ENCODE measurements around the gene GGA1.
"Not testable (repeated sequence)": the region's sequence is repeated elsewhere in the genome, so short reads cannot be mapped to it uniquely, and the experiment has no call there.

GGA1 gene

GRCh38 chr22:37650463-37651136, 42.0 kb downstream of the GGA1 start:
- no peak for DNase-seq (ENCODE audit: low read depth in 2 of 2)

DNA sequence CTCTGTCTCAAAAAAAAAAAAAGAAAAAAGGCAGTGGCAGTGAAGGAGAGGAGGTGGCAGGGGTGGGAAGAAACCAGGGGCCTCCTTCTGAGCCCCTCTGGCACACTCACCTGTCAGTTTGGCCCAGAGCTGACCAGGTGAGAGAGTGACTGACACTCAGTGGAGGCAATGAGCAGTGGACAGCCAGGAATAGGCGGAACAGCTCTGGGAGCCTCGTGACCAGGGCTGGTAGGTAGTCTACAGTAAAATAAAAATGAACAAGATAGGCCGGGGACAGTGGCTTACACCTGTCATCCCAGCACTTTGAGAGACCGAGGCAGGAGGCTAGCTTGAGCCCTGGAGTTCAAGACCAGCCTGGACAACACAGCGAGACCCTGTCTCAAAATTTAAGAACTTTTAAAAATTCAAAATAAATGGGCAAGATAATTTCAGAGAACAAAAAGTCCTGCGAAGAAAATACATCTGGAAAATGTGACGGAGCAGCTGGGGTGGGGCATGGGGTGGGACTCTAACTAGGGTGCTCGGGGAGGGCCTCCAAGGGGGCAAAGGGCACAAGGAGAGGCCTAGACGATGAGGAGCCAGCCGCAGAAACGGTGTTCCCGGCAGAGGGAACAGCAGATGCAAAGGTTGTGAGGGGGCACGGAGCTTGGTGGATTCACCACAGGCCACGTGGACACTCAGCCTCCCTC, 46.1 kb downstream of the GGA1 start:
- DNase-seq (ENCODE audit: low read depth in 2 of 2), result no peak

DNA sequence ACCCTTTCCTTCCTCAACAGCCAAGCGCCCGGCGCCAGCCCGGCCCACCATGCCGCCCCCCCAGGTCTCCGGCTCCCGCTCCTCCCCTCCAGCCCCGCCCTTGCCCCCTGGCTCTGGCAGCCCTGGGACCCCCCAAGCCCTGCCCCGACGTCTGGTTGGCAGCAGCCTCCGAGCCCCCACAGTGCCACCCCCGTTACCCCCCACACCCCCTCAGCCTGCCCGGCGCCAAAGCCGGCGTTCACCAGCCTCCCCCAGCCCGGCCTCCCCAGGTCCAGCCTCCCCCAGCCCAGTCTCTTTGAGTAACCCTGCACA, 46.6 kb downstream of the GGA1 start:
- DNase-seq (ENCODE audit: low read depth in 2 of 2), result no peak

GRCh38 chr22:37656583-37656982, 47.9 kb downstream of the GGA1 start:
- DNase-seq (ENCODE audit: low read depth in 2 of 2), result not testable (repeated sequence)

DNA sequence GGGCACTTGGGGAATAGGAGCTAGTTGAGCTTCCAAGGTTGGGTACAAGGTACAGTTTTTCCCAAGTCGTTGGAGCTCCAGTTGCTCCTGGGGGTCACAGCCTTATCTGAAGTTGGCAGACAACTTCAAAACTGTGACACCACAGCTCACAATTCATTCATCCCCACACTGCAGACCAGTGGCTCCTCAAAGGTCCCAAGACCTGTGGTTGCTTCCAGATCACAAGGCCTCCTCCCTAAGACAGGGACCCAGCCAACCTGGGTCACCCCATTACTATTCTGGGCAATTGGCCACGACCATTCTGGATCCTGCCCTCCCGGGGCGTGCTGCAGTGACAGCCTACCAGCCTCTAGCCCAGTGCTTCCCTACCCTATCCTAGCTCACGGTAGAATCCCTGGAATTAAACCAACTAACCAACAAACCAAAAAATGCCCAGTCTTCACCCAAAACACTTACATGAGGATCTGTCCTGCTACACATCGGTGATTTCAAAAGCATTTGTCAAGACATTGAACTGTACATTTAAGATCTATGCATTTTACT, 49.0 kb downstream of the GGA1 start:
- no peak for DNase-seq (ENCODE audit: low read depth in 2 of 2)

DNA sequence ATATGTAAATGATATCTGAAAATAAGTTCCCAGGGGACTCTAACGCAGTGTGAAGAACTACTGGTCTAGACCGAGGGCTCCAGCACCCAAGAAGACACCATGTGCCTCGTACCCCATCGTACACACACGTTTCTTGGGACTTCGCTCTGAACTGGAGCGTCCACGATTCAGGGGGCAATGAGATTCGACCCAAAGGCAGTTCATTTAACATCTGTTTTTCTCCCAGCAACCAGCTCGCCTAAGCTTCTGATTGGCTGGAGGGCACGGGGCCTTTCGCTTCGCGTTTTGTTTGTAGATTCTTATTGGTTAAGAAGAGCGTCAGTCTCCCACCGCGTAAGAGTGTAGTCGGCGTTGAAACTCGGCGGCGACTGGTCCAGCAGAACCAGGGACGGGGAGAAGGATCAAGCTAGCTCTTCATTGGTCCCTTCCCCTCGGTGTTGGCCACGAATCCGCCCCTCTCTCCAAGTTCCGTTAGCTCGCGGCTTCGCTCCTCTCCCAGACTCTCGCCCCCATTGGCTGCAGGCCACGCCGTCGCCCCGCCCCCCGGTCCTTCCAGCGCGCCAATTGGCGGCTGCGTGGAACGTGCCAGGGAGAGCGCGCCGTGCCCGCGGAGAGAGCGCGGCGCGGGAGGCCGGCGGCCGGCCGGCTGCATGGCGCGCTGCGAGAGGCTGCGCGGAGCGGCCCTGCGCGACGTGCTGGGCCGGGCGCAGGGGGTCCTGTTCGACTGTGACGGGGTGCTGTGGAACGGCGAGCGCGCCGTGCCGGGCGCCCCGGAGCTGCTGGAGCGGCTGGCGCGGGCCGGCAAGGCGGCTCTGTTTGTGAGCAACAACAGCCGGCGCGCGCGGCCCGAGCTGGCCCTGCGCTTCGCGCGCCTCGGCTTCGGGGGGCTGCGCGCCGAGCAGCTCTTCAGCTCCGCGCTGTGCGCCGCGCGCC, 49.8 kb downstream of the GGA1 start, which contains the start of gene PDXP:
Gene PDXP (plus strand): TSS at position 591 of the 933 bp plus-strand sequence. CDS start 60 bp downstream, at position 651.
- peak; percentile 98 to 99 for DNase-seq (ENCODE audit: low read depth in 2 of 2)

GRCh38 chr22:37659066-37659896, 50.6 kb downstream of the GGA1 start:
- no peak for DNase-seq (ENCODE audit: low read depth in 2 of 2)

DNA sequence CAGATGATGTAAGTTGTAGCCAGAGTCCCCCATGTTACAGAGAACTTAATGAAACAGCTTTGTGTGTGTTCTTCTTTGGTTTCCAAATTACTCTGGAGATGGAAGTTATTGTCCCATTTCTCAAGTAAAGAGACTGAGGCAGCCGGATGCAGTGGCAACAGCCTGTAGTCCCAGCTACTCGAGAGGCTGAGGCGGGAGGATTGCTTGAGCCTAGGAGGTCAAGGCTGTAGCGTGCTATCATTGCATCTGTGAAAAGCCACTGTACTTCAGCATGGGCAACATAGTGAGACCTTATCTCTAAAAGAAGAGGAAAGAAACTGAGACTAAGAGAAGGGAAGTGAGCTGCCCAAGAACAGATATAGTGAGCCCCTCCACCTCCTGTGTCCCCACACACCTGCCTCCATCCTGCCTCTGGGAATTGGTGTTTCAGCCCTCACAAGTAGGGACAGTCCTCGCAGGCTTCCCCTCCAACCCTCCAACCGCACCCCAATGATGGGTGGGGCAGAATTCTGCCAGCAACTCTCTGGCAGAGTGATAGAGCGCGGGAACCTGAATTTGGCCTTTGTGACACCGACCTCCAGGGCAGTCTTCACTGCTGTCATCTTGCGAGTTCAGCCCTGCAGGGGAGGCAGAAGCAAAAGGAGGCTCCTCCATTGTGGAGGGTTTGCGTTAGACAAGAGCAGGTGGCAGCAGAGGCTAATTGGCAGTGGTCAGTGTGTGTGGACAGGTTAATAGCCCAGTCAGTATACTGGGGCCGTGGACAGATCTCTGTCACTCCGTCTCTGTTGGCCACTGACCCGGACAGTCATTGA, 51.5 kb downstream of the GGA1 start:
- no peak for DNase-seq (ENCODE audit: low read depth in 2 of 2)

DNA sequence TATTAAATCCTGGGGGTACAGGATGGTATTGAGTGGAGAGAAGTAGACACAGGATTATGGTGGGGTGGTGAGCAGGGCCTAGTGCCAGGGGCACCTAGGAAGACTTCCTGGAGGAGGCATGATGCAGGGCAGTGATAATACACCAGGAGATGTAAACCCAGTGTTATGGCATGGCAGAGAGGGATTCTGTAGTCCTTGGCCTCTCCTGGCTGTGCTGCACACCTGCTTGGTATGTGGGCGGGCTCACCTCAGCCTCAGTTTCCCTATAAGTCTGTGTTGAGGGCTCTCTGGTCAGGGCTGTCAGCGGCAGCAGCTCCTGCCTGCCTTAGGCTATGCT, 52.0 kb downstream of the GGA1 start:
- DNase-seq (ENCODE audit: low read depth in 2 of 2), result no peak

GRCh38 chr22:37661160-37661924, 52.7 kb downstream of the GGA1 start:
- DNase-seq (ENCODE audit: low read depth in 2 of 2), result no peak

- DNase-seq (ENCODE audit: low read depth in 2 of 2), result no peak
These were observed 53.4 kb downstream of the GGA1 start for GRCh38 chr22:37662039-37662438.

GRCh38 chr22:37663521-37664140, 55.0 kb downstream of the GGA1 start:
- no peak for DNase-seq (ENCODE audit: low read depth in 2 of 2)

GRCh38 chr22:37664249-37665101, 55.8 kb downstream of the GGA1 start:
- no peak for DNase-seq (ENCODE audit: low read depth in 2 of 2)

DNA sequence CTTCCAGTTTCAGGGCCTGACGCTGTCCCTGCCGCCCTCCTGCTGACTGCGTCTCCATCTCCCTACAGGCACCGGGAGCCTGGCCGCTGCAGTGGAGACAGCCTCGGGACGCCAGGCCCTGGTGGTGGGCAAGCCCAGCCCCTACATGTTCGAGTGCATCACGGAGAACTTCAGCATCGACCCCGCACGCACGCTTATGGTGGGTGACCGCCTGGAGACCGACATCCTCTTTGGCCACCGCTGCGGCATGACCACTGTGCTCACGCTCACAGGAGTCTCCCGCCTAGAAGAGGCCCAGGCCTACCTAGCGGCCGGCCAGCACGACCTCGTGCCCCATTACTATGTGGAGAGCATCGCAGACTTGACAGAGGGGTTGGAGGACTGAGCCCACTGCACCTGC, 56.9 kb downstream of the GGA1 start:
- no peak for DNase-seq (ENCODE audit: low read depth in 2 of 2)

DNA sequence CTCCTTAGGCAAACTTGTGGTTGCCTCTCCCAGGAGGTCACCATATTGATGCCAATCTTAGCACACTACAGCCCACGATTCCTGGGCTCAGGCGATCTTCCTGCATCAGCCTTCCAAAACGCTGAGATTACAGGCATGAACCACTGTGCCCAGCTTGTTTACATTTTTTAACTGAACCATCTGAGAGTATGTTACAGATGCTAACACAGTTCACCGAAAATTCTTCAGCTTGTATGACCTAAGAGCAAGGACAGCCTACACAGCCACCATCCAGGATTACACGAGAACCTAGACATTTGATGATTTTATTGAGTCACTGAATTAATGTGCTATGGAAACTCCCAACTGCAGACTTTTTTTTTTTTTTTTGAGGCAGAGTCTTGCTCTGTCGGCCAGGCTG, 61.0 kb downstream of the GGA1 start:
- DNase-seq (ENCODE audit: low read depth in 2 of 2), result no peak

DNA sequence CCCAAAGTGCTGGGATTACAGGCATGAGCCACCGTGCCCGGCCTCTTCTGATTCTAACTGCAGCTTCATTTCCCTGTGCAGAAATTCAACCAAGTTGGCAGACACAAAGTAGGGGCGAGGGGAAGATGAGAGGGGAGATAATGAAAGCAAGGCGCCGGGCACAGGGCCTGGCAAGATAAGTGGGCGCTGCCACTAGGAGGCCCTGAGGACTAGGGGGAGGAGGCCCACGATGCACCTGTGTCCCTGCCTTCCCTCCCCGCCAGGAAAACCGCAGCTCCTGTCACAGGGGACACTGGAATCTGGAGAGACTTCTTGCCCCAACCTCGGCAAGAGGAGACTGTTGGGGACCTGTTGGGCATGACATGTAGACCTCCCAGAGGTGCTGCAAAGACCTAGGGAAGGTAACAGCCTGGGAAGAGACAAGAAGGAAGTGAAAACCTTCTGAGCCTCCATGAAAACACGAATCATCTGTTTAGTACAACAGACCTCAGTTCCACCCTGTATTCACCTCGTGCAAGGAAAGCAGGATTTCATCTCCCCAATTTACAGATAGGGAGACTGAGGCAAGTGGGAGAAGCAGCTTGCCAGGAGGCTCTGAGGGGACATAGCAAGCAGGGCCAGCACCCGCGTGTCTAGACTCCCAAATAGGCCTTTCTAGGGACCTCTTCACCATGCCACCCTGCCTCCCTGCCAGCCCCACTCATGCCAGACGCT, 63.7 kb downstream of the GGA1 start:
- no peak for DNase-seq (ENCODE audit: low read depth in 2 of 2)

DNA sequence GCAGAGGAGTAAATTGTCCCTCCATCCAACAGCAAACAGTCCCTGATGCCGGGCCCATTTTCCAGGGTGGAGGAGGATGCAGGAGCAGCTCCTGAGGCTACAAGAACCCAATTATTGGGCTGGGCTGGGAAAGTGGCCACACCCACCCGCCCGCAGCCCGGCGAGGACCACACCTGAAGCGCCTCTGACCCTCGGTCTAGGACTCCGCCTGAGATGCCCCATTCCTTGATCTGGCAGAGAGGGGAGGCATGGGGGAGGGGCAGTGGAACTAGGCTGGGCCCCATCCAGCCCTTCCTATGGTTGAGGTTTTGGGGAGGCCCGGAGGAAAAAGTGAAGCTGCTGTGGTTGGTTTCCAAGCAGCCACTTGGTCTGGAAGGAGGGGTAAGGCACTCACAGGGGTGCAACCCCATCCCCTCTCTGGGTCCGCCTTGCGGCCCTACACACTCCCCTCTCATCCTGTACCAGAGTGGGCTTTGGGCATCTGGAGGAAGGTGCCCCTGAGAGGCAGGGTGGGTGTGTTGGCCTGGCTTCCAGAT, 64.4 kb downstream of the GGA1 start:
- no peak for DNase-seq (ENCODE audit: low read depth in 2 of 2)

DNA sequence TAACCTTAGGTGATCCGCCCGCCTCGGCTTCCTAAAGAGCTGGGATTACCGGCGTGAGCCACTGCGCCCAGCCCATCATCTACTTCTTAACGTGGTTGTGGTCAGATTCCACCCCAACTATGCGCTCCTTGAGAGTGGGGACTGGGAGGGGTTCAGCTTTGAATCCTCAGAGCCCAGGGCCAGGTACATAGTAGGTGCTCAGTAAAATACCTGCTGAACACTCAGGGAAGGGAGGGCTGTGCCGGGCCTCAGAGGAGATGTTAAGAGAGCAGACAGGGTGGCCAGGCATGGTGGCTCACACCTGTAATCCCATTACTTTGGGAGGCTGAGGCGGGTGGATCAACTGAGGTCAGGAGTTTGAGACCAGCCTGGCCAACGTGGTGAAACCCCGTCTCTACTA, 65.6 kb downstream of the GGA1 start:
- no peak for DNase-seq (ENCODE audit: low read depth in 2 of 2)
